ENCODE measurements around the gene TBC1D1. TPM values are rescaled to one million over a fixed set of nuclear protein-coding genes. Genes with fewer than 3 reads are reported as not detected.

Gene TBC1D1
- polyA plus RNA-seq = 10 to 100 TPM; 15.2 to 33.3 (median 18.0) TPM

GRCh38 chr4:37890801-37891259, at the start of gene TBC1D1:
Gene TBC1D1, plus strand, starts transcription at chr4:37891084. Its CDS starts 11,012 bp downstream, at chr4:37902096.
- DNase-seq = no peak
- Mint-ChIP-seq H3K4me1 (peaks cover 25% of the 10 kb centered on the region in 2 donors), H3K36me3 (no peaks in the 10 kb centered on the region)

GRCh38 chr4:37844204-37844603, 46.7 kb upstream of the TBC1D1 start:
- Mint-ChIP-seq H3K4me1 (peaks cover 0 to 4% of the 10 kb centered on the region in 2 donors), H3K9me3 (no peaks in the 10 kb centered on the region), H3K27ac (no peak overlapping the region), H3K4me3 (no peak overlapping the region), H3K27me3 (ENCODE audit: low read depth in 3 of 3) (no peaks in the 10 kb centered on the region), H3K36me3 (peaks cover 26 to 63% (median 32%) of the 10 kb centered on the region in 3 donors)
- no peak for DNase-seq

More at GRCh38 chr4:37890801-37891259, at the start of gene TBC1D1:
- Mint-ChIP-seq H3K4me3 (peak within 1 kb of the TSS; percentile 92 to 98 (median 95)), H3K27ac (peak within 1 kb of the TSS; percentile 84 to 93 (median 88)), H3K27me3 (ENCODE audit: low read depth in 3 of 3) (peaks cover 3 to 8% (median 3%) of the 10 kb centered on the region in 3 donors), H3K9me3 (no peaks in the 10 kb centered on the region)

- Mint-ChIP-seq H3K27me3 (ENCODE audit: low read depth in 3 of 3) (no peaks in the 10 kb centered on the region), H3K4me1 (peaks cover 0 to 4% of the 10 kb centered on the region in 2 donors), H3K9me3 (no peaks in the 10 kb centered on the region), H3K4me3 (no peak overlapping the region), H3K36me3 (peaks cover 26 to 64% (median 32%) of the 10 kb centered on the region in 3 donors), H3K27ac (no peak overlapping the region)
- no peak for DNase-seq
These were observed 45.7 kb upstream of the TBC1D1 start for GRCh38 chr4:37845201-37845600.

- H3K4me1 Mint-ChIP-seq = no peaks in the 10 kb centered on the region
- no peak for DNase-seq
- no peaks in the 10 kb centered on the region for H3K9me3 Mint-ChIP-seq
- no peak overlapping the region for H3K4me3 Mint-ChIP-seq
- H3K36me3 Mint-ChIP-seq = peaks cover 29 to 58% (median 39%) of the 10 kb centered on the region in 3 donors
- no peak overlapping the region for H3K27ac Mint-ChIP-seq
- no peaks in the 10 kb centered on the region for H3K27me3 Mint-ChIP-seq (ENCODE audit: low read depth in 3 of 3)
These were observed 43.5 kb upstream of the TBC1D1 start for GRCh38 chr4:37847311-37847884.

- Mint-ChIP-seq H3K4me3 (no peak overlapping the region), H3K27me3 (ENCODE audit: low read depth in 3 of 3) (no peaks in the 10 kb centered on the region), H3K27ac (peak overlapping the region in 1 of 6 donors; percentile 5), H3K4me1 (no peaks in the 10 kb centered on the region), H3K36me3 (peaks cover 15 to 56% (median 15%) of the 10 kb centered on the region in 3 donors), H3K9me3 (no peaks in the 10 kb centered on the region)
- no peak for DNase-seq
These were observed 38.5 kb upstream of the TBC1D1 start for GRCh38 chr4:37852376-37852775.

GRCh38 chr4:37858112-37858511, 32.8 kb upstream of the TBC1D1 start:
- no peaks in the 10 kb centered on the region for H3K4me1 Mint-ChIP-seq
- H3K27me3 Mint-ChIP-seq (ENCODE audit: low read depth in 3 of 3) = no peaks in the 10 kb centered on the region
- peaks cover 20 to 48% (median 25%) of the 10 kb centered on the region in 3 donors for H3K36me3 Mint-ChIP-seq
- DNase-seq = no peak
- H3K4me3 Mint-ChIP-seq = no peak overlapping the region
- no peak overlapping the region for H3K27ac Mint-ChIP-seq
- no peaks in the 10 kb centered on the region for H3K9me3 Mint-ChIP-seq

- no peaks in the 10 kb centered on the region for H3K9me3 Mint-ChIP-seq
- H3K27me3 Mint-ChIP-seq (ENCODE audit: low read depth in 3 of 3) = no peaks in the 10 kb centered on the region
- no peak overlapping the region for H3K4me3 Mint-ChIP-seq
- no peaks in the 10 kb centered on the region for H3K4me1 Mint-ChIP-seq
- peaks cover 26 to 42% (median 30%) of the 10 kb centered on the region in 3 donors for H3K36me3 Mint-ChIP-seq
- no peak for DNase-seq
- no peak overlapping the region for H3K27ac Mint-ChIP-seq
These were observed 32.0 kb upstream of the TBC1D1 start for GRCh38 chr4:37858872-37859271.

GRCh38 chr4:37860266-37860665, 30.6 kb upstream of the TBC1D1 start:
- H3K27me3 Mint-ChIP-seq (ENCODE audit: low read depth in 3 of 3) = no peaks in the 10 kb centered on the region
- no peaks in the 10 kb centered on the region for H3K4me1 Mint-ChIP-seq
- H3K27ac Mint-ChIP-seq = no peak overlapping the region
- peaks cover 22 to 35% (median 27%) of the 10 kb centered on the region in 3 donors for H3K36me3 Mint-ChIP-seq
- H3K9me3 Mint-ChIP-seq = no peaks in the 10 kb centered on the region
- no peak for DNase-seq
- no peak overlapping the region for H3K4me3 Mint-ChIP-seq

GRCh38 chr4:37862961-37863360, 27.9 kb upstream of the TBC1D1 start:
- Mint-ChIP-seq H3K27ac (no peak overlapping the region), H3K4me3 (no peak overlapping the region), H3K4me1 (no peaks in the 10 kb centered on the region), H3K27me3 (ENCODE audit: low read depth in 3 of 3) (no peaks in the 10 kb centered on the region), H3K36me3 (peaks cover 34 to 43% (median 38%) of the 10 kb centered on the region in 3 donors), H3K9me3 (no peaks in the 10 kb centered on the region)
- no peak for DNase-seq

- Mint-ChIP-seq H3K9me3 (no peaks in the 10 kb centered on the region), H3K27ac (no peak overlapping the region), H3K36me3 (peaks cover 27 to 40% (median 31%) of the 10 kb centered on the region in 3 donors), H3K4me3 (no peak overlapping the region), H3K4me1 (no peaks in the 10 kb centered on the region), H3K27me3 (ENCODE audit: low read depth in 3 of 3) (no peaks in the 10 kb centered on the region)
- no peak for DNase-seq
These were observed 26.1 kb upstream of the TBC1D1 start for GRCh38 chr4:37864786-37865185.

- no peak overlapping the region for H3K27ac Mint-ChIP-seq
- peaks cover 27 to 40% (median 31%) of the 10 kb centered on the region in 3 donors for H3K36me3 Mint-ChIP-seq
- no peak overlapping the region for H3K4me3 Mint-ChIP-seq
- no peaks in the 10 kb centered on the region for H3K9me3 Mint-ChIP-seq
- DNase-seq = no peak
- H3K27me3 Mint-ChIP-seq (ENCODE audit: low read depth in 3 of 3) = no peaks in the 10 kb centered on the region
- H3K4me1 Mint-ChIP-seq = no peaks in the 10 kb centered on the region
These were observed 25.4 kb upstream of the TBC1D1 start for GRCh38 chr4:37865450-37865849.

- no peak for DNase-seq
- peaks cover 23 to 35% (median 23%) of the 10 kb centered on the region in 3 donors for H3K36me3 Mint-ChIP-seq
- no peaks in the 10 kb centered on the region for H3K27me3 Mint-ChIP-seq (ENCODE audit: low read depth in 3 of 3)
- peaks cover 2 to 5% of the 10 kb centered on the region in 2 donors for H3K4me1 Mint-ChIP-seq
- no peak overlapping the region for H3K27ac Mint-ChIP-seq
- H3K4me3 Mint-ChIP-seq = no peak overlapping the region
- no peaks in the 10 kb centered on the region for H3K9me3 Mint-ChIP-seq
These were observed 23.8 kb upstream of the TBC1D1 start for GRCh38 chr4:37867102-37867501.

- H3K27ac Mint-ChIP-seq = no peak overlapping the region
- H3K4me1 Mint-ChIP-seq = peaks cover 6 to 13% of the 10 kb centered on the region in 2 donors
- no peaks in the 10 kb centered on the region for H3K27me3 Mint-ChIP-seq (ENCODE audit: low read depth in 3 of 3)
These were observed 22.6 kb upstream of the TBC1D1 start for GRCh38 chr4:37868238-37868637.

GRCh38 chr4:37872310-37872988, 18.4 kb upstream of the TBC1D1 start:
- no peak overlapping the region for H3K4me3 Mint-ChIP-seq
- H3K27me3 Mint-ChIP-seq (ENCODE audit: low read depth in 3 of 3) = no peaks in the 10 kb centered on the region
- H3K27ac Mint-ChIP-seq = peak overlapping the region in 2 of 6 donors; percentile 18 to 56

More at GRCh38 chr4:37868238-37868637, 22.6 kb upstream of the TBC1D1 start:
- H3K36me3 Mint-ChIP-seq = peaks cover 17 to 27% (median 18%) of the 10 kb centered on the region in 3 donors
- H3K4me3 Mint-ChIP-seq = no peak overlapping the region
- DNase-seq = no peak
- no peaks in the 10 kb centered on the region for H3K9me3 Mint-ChIP-seq

More at GRCh38 chr4:37872310-37872988, 18.4 kb upstream of the TBC1D1 start:
- H3K9me3 Mint-ChIP-seq = no peaks in the 10 kb centered on the region
- H3K4me1 Mint-ChIP-seq = peaks cover 6 to 14% of the 10 kb centered on the region in 2 donors
- no peak for DNase-seq
- peaks cover 5 to 16% (median 7%) of the 10 kb centered on the region in 3 donors for H3K36me3 Mint-ChIP-seq
